SK-N-MC (cell line): ENCODE measurements around the gene MUL1.

Experiments
- EZH2 ChIP-seq: fragments of 200-600 bp; sonication (generic); IDR thresholded peaks from one replicate; pipeline ENCODE4 v1.6.1; 2017; ENCODE audit warnings: antibody characterized with exemption
- FOXP2 ChIP-seq: optimal IDR thresholded peaks from 2 replicates; pipeline ENCODE3; 2011; ENCODE audit warnings: mild to moderate bottlenecking, moderate library complexity; ENCODE audit not compliant: insufficient read depth; ENCODE audit errors: extremely low read length, control extremely low read depth
- POLR2AphosphoS5 ChIP-seq: IDR thresholded peaks from 2 replicates; pipeline ENCODE4 v1.6.1; 2012; ENCODE audit warnings: mild to moderate bottlenecking, low read depth, low read length, borderline replicate concordance

DNA sequence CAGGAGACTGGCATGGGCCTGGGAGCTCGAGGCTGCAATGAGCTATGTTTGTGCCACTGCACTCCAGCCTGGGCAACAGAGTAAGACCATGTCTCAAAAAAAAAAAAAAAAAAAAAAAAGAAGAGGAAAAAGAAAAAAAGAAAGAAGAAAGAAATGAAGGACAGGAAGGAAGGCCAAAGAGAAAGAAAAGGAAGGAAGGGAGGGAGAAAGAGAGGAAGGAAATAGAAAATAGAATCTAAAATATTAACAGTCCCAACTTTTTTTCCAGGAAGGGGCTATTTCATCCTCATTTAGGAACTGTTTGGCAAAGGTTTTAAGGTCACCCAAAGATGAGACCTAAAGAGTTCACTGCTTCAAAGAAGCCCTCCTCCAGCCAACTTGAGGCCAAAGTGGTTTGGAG, 2.5 kb downstream of the MUL1 start:
- TF ChIP-seq EZH2: no peak
- no peak for TF ChIP-seq POLR2AphosphoS5
- TF ChIP-seq FOXP2: no peak
